Effector CD8-positive, alpha-beta T cell (primary cell): ENCODE results near the gene RING1.

Experiments
- DNase-seq: peaks from one replicate; lab custom pipeline; 2025; lab: John Stamatoyannopoulos, UW

Gene RING1

DNA sequence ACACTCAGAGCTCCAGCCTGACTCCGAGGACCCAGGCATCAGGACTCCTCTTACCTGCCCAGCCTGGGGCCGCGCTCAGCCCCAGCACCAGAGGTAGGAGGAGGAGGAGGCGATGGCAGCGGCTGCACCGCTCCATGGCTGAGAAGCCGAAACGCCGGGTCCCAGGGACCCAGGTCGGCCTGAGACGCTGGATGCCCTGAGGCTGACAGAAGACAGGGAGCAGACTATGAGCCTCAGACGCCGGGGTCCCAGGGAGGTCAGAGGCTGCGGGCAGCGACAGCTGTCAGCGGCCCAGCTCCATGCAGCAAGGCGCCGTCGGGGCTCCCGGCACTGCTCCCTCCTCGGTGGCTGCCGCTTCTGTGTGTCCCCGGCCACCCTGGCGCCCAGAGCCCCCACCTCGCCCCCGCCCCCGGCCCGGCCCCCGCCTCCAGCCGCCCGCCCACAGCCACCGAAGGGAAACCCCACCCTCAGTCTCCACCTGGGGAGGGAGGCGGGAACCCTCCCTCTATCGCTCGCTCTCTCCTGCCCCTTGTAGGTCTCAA, 16.1 kb upstream of the RING1 start, which contains the start of gene COL11A2:
Gene COL11A2 (minus strand): TSS at position 363 of the 542 bp plus-strand sequence. CDS start 227 bp downstream, at position 136.
- DNase-seq = peak; percentile 28

DNA sequence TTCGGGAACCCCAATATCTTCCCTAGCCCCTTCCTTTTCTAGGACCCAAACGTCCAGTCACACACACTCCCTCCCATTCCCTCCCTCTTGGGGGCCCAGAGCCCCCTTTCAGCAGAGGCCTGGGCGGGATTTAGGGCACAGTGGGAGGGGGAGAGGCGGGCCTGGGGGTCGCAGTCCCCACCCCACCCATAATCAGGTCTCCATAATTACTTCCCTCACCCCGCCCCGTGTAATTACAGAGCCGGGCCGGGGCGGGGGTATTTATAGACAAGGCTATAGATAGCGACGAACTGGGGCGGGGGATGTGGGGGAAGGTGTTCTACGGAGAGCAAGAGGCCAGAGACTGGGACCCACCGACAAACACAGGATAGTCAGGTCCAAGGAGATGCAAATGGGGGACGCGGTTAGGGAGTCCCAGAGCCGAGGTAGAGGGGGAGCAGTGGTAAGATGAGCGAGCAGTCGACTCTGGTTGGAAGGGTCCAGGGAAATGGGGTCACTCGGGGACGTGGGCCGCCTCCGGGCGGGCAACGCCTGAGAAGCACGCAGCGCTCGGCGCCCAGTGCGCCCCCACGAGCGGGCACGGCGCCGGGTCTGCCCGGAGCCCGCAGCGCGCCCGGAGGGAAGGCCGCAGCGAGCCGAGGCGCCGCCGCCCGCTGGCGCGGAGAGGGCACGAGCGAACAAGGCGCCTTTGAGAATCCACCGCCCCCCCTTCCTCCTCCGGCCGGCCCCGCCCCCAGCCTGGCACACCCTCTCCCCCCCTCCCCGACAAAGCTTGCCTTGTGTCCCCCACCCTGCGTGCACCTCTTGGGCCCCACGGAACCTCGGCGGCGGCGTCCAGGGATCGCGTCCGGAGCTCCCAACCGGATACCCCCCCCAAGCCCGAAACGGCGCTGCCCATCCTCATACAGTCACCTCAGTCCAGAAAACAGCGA, 15.4 kb upstream of the RING1 start:
- no peak for DNase-seq

DNA sequence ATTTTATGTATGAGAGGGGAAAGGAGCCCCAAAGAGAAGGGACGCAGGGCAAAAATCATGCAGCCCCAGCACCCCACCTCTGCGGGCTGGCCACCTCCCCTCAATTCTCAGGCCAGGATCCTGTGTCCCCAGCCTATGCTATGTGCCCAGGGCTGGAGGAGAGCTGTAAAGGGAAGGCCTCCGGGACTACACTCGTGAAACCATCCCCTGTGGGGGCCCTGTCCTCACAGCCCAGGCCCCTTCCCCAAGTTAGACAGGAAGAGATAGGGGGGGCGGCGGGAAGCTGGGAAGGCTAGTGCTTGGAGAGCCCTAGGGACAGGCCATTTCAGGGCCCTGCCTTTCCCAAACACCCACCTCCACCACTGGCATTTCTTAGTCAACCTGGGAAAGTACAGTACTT, 14.7 kb upstream of the RING1 start:
- DNase-seq = no peak

DNA sequence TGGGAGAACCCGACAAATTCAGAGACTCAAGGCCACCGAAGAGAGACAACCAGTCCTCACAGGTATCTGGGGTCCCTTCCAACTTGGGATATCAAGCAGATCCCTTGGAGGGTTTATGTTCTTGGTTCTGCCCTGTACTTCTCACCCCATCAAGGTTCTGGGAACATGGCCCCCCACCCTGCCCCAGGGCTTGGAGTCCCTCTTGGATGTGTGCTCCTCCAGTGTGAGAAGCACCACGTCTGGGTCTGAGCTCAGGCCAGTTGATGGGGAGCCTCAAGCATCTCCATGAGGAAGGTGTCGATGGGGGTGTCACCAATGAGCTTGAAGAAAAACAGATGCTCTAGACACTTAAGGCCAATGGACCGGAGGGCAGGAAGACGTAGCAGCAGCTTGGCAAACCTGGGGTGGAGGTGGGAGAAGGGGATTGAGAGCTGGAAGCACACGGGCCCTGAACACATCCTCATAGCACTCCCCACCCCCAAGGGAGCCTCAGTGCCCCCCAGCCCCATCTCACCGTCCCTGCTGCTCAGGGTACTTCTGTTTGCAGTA, 13.8 kb upstream of the RING1 start:
- no peak for DNase-seq

DNA sequence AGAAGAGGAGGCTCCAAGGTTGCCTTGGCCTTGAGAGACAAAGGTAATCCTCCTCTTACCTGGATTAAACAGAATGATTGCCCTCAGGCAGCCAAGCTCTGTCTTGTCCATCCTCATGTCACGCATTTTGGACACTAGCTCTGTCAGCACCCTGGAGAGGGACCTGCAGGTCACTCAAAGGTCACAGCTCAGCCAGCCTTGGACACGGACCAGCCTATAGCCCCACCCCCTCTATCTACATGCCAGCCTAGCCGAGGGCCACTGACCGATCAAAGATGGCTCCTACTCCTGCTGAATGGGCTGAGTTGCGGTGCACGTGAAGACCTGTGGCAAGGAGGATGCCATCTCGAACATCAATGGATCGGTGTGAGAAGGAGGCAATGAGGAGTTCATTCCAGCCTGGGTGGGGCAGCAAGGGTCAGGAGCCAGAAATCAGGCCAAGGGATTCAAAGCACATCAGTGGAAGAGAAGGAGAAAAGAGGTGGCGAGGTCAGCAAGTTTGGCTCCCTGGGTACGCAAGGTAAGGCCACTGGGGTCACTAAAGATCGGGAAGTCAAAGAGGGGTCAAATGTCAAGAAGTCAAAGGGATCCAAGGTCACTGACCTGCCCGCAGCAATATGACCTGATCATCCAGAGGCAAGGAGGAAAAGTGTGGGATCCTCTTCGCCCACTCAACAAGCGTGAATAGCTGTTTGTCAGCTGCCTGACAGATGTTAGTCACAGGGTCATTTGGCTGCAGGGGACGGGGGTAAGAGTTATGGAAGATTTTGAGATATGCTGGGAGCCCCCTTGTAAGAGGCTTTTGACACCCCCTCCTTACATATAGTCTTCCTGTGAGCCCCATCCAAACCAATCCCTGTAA, 12.8 kb upstream of the RING1 start:
- DNase-seq = no peak

DNA sequence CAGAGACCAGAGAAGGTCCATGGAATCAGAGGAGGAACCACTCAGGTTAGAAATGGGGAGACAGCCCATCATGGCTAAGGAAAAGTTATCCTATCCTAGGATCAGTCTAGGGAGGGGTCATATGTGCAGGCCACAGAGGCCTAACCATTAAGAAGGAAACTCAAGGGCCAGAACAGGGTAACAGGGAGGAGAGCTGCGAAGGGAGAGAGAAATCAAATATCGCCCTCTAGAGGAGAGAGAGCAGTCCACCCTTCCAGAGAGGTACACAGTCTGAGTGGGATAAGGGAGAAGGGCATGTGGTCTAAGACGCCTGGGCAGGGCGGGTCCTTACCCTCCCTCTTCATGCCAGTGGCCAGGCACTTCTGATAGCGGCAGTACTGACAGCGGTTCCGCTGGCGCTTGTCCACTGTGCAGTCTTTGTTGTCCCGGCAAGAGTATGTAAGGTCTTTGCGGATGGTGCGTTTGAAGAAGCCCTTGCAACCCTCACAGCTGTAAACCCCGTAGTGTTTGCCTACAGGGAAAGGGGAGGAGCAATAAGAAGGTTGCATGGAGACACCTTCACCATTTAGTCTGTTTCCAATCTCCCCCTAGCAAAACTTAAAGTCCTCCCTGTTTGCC, 10.8 kb upstream of the RING1 start:
- DNase-seq = no peak

DNA sequence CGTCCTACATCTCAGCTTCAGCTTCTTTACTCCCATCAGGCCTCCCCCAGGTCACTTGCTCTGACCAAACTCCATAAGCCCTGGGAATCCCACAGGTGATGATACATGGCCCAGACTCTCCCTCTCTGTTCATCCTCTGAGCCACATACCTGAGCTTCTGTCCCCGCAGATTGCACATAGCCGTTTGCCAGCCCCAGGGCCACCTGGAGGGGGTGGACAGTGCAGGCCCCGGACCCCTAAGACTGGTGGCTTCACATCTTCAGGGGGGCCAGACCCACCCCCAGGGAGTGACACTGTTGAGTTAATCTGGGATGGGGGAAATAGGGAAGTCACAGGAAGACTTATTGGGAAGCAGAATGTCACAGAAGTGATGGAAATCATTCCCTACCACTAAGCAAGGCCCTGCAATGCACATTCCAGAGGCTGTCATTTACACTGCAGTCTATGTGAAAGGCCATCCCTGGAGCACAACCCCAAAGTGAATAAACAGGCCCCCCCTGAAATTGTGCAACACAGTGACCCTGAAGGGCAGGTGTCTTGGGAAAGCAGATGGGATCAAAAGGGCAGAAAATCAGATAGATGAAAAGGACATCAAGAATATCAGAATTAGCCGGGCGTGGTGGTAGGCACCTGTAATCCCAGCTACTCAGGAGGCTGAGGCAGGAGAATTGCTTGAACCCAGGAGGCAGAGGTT, 10.0 kb upstream of the RING1 start:
- DNase-seq = no peak

DNA sequence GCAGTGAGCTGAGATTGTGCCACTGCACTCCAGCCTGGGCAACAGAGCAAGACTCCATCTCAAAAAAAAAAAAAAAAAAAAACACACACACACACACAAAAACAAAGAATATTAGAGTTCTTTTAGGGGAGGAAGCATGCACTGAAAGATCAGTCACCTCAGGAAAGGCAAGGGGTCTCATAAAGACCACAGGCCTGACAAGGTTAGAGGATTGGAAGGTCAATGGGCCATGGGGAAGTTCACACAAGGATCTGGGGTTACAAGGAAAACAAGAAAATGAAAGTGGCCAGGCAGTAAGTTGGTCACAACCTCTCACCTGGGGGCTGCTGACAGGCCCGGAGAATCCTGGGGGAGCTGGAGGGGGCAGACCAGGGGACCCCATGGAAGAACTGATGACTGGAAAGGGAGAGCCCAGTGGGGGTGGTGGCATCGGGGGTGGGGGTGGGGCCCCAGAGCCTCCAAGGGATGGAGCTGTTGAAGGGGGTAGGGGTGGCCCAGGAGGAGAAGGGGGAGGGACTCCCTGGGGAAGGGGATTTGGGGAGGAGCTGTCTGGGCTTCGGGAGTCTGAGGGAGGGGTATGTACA, 9.4 kb upstream of the RING1 start:
- no peak for DNase-seq

DNA sequence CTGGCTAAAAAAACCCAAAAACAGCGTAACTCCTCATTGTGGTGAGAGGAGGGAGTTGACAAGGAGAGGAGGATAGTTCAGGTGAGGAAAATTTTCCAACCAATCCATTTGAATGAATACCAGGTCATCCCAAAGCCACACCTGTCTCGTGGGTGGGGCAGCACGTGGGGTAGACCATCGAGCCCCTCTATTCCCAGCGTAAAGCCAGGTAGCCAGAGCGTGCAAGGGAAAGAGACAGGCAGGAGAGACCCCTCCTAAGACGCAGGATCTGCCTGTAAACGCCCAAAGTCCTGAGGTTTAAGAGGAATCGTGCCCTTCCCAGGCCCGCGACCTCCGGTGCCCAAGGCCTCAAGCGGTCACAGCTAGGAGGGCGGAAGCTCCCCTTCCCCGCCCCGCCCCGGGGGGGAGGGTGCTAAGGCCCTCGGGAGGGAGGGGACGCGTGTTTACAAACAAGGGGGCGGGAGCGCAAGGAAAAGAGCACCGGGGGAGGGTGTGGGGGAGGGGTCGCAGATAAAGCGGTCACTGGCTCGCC, 8.5 kb upstream of the RING1 start:
- DNase-seq = peak; percentile 69

DNA sequence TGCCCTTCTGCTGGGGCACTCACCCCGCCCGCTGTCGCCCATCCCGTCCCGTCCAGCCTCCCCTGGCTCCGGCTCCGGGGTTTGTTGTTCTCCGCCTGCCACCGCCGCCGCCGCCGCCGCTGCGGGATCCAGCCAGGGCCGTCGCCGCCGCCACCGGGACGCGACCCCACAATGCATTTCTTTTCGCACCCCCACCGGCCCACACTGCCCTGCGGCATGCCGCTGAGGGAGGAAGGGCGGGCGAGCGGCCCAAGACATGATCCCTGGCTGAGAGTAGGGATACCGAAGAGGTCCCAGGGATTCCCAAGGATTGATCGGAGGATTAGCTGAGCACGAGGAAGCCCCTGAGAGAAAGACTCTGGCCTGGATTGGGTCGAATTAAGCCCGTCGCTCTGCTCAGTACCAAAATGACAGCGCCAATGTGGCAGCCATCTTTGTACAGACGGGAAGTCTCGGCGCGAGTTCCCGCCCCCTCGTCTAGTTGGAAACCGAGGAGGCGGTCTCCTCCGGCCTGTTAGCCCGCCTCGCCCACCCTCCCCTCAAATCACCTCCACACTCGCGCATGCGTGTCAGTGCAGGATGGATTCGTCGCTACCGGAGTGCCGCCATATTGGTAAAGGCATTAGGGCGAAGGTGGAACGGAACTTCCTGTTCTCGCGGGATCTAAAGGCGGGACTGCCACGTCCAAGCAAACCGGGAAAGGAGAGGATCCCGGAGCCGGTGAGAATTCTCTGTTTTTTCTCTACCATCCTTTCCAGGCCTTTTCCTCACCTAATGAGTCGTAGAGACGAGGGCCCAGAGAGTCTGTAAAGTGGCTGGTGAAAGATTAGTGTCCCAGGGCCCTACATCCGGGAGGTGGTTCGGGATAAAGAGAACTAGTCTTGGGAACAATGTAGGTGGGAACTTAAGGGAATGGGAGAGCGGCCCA, 7.8 kb upstream of the RING1 start, which contains the start of the genes RXRB and SLC39A7:
Gene RXRB (minus strand): TSS at position 447 of the 928 bp plus-strand sequence. CDS start 189 bp downstream, at position 258.
Gene SLC39A7 (plus strand): TSS at position 649 of the 928 bp plus-strand sequence. CDS start 379 bp downstream, outside the sequence.
- DNase-seq = peak; percentile 99

DNA sequence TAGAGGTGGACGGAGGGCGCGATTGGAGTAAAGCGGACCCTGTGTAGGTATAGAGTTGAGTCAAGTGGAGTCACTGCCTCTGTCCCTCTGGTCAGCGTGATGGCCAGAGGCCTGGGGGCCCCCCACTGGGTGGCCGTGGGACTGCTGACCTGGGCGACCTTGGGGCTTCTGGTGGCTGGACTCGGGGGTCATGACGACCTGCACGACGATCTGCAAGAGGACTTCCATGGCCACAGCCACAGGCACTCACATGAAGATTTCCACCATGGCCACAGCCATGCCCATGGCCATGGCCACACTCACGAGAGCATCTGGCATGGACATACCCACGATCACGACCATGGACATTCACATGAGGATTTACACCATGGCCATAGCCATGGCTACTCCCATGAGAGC, 7.2 kb upstream of the RING1 start:
- DNase-seq = no peak

DNA sequence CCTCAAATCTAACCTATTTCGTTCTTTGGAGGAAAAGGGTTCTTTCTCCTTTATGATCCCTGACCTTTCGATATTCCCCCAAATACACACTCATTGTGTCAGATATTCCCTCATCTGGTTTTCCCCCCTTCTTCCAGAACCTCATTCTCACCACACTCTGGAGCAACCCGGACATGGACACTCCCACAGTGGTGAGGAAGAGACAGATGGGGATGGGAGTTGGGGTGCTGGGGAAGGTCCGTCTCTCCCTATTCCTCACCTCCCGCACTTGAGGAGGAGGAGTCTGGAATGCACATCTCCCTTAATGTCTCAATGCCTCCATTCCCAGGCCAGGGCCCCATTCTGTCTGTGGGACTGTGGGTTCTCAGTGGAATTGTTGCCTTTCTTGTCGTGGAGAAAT, 6.4 kb upstream of the RING1 start:
- DNase-seq = no peak

DNA sequence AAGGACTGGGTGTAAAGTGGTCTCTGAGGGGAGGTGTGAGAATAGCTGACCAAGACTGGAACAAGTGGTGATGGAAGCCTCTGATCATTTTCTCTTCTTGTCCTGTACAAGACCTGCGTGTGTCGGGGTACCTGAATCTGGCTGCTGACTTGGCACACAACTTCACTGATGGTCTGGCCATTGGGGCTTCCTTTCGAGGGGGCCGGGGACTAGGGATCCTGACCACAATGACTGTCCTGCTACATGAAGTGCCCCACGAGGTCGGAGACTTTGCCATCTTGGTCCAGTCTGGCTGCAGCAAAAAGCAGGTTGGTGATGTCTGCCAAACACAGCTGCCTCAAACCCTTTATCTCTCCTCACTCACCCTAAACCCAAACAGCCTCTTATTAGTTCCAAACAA, 5.5 kb upstream of the RING1 start:
- DNase-seq = no peak

DNA sequence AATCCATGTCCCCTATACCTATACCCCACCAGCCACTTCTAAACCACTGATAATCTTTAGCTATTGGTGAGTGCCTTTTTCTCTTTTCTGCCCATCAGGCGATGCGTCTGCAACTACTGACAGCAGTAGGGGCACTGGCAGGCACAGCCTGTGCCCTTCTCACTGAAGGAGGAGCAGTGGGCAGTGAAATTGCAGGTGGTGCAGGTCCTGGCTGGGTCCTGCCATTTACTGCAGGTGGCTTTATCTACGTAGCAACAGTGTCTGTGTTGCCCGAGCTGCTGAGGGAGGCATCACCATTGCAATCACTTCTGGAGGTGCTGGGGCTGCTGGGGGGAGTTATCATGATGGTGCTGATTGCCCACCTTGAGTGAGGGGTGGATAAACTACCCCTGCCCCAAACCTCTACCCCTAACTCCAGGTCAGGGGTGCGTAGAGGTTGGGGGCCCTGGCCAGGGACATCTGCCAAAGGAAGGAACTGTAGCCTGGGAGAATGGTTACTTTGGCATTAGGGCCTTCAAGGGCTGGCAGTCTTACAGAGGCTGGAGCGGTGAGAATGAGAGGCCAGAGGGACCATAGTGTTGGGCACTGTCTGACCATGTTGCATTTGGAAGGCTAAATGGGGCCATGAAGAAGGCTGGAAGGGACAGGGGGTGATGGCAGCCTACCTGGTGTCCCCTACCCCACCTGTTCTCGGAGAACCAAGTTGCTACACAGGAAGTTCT, 4.7 kb upstream of the RING1 start:
- no peak for DNase-seq

DNA sequence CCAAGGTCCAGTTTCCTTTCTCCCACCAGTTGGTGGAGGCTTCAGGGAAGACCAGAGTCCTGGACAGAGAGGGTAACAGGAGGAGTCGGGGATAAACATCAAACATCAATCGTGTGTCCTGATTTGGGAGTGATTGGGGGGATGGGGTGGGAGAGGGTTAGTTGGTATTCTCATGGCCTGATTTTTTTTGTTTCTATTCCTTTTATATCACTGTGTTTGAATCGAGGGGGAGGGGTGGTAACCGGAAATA, 4.2 kb upstream of the RING1 start:
- no peak for DNase-seq

DNA sequence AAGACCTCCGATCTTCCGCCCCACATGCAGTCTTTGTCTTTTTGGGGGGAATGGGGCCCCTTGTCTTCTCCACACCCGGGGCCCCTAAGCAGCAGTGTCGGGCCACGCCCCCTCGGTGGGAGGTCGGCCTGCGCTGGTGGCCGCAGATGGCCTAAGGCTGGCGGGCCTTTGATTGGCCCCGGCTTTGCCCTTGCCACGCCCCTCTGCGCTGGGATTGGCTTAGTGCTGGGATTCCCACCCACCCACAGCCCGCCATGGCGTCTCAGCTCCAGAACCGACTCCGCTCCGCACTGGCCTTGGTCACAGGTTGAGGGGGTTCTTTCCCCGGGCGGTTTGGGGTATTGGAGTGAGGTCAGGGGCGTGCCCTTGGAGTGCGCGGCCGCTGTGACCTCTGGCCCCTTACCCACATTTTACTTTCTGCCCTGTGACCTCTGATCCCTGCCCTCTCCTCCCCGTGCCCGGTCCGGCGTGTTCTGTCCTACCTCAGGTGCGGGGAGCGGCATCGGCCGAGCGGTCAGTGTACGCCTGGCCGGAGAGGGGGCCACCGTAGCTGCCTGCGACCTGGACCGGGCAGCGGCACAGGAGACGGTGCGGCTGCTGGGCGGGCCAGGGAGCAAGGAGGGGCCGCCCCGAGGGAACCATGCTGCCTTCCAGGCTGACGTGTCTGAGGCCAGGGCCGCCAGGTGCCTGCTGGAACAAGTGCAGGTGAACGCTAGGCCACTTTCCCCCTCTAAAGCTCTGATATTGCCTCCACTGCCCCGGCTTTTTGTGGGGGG, 3.7 kb upstream of the RING1 start, which contains the start of gene HSD17B8:
Gene HSD17B8 (plus strand): TSS at position 241 of the 776 bp plus-strand sequence. CDS start 14 bp downstream, at position 255.
- DNase-seq = peak; percentile 86

DNA sequence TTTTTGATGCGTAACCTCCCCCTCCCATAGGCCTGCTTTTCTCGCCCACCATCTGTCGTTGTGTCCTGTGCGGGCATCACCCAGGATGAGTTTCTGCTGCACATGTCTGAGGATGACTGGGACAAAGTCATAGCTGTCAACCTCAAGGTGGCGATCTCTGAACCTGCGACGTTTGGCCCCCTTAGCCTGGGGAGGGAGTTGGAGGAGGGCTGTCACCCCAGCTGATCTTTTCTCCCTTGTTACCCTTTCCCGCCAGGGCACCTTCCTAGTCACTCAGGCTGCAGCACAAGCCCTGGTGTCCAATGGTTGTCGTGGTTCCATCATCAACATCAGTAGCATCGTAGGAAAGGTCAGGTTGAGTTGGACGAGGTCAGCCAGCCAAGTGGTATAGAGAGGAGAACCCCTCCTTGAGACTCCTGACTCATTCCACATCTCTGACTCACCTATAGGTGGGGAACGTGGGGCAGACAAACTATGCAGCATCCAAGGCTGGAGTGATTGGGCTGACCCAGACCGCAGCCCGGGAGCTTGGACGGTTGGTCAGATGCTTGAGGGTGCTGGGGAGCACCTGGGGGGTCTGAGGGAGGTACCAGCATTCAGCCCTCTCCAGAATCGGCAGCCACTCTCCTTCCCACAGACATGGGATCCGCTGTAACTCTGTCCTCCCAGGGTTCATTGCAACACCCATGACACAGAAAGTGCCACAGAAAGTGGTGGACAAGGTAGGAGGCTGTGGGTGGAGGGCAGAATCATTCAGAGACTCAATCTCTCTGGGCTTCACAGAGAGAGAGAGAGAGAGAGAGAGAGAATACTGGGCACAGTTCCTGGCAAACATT, 2.9 kb upstream of the RING1 start:
- no peak for DNase-seq
